Measurements from ENCODE around the gene CDIPT.

GRCh38 chr16:29844575-29845331 is 18.3 kb downstream of the CDIPT start:
- TF ChIP-seq POLR2A (IDR thresholded peaks at IDR 0.05; ENCODE audit: low read length) (no peak), GATA1 (IDR thresholded peaks at IDR 0.05; ENCODE audit: low read depth, low read length) (no peak)

Data from erythroblast (primary cell).